GM18870 (cell line): ENCODE measurements around the gene SCGB1D1.

Experiments
- ATAC-seq: cut with Tn5 transposase; IDR thresholded peaks from one replicate; pipeline ENCODE4 v1.9.1; 2021; ENCODE audit warnings: moderate library complexity; ENCODE audit not compliant: unreplicated experiment

SCGB1D1 gene

GRCh38 chr11:62221498-62221897, 31.5 kb downstream of the SCGB1D1 start:
- ATAC-seq: no peak

GRCh38 chr11:62223095-62223494, 33.1 kb downstream of the SCGB1D1 start:
- ATAC-seq: no peak

GRCh38 chr11:62233730-62234129, 43.7 kb downstream of the SCGB1D1 start:
- ATAC-seq: no peak

GRCh38 chr11:62236187-62236586, 46.2 kb downstream of the SCGB1D1 start:
- no peak for ATAC-seq

GRCh38 chr11:62237499-62237898, 47.5 kb downstream of the SCGB1D1 start:
- no peak for ATAC-seq

GRCh38 chr11:62238151-62238550, 48.1 kb downstream of the SCGB1D1 start:
- ATAC-seq: no peak

GRCh38 chr11:62241095-62241494, 51.1 kb downstream of the SCGB1D1 start:
- no peak for ATAC-seq

- no peak for ATAC-seq
Observed at GRCh38 chr11:62242021-62242420, 52.0 kb downstream of the SCGB1D1 start, which contains the start of gene SCGB1D2. Gene SCGB1D2 (plus strand): TSS chr11:62242239. CDS start chr11:62242308, 69 bp downstream.
